Keratinocyte (primary cell): ENCODE measurements around the gene MCF2L2.

Experiments
- CTCF ChIP-seq, 3 experiments: IDR thresholded peaks in 1 of 3; conservative IDR thresholded peaks in 1 of 3; optimal IDR thresholded peaks in 1 of 3; 2 replicates in 2 of 3; 3 replicates in 1 of 3; pipeline versions ENCODE3 to v1.5.1; 2011; ENCODE audit warnings: low read length in 3 of 3, mild to moderate bottlenecking in 3 of 3, moderate library complexity in 2 of 3, control low read depth in 1 of 3, inconsistent platforms in 1 of 3; ENCODE audit not compliant: insufficient read depth in 2 of 3; ENCODE audit errors: extremely low read depth in 1 of 3
- EZH2 ChIP-seq: IDR thresholded peaks from one replicate; pipeline ENCODE4 v1.6.1; 2012; ENCODE audit warnings: inconsistent platforms, mild to moderate bottlenecking, low read length, moderate library complexity

- no peak for TF ChIP-seq CTCF (optimal IDR thresholded peaks at IDR 0.05 in 1 of 3, IDR thresholded peaks at IDR 0.05 in 1 of 3, conservative IDR thresholded peaks at IDR 0.05 in 1 of 3; ENCODE audit: extremely low read depth in 1 of 3, insufficient read depth in 2 of 3, low read length in 3 of 3)
- TF ChIP-seq EZH2: no peak
Measured at GRCh38 chr3:183330881-183331280, 97.5 kb downstream of the MCF2L2 start.
